Activated CD4-positive, alpha-beta T cell treated with anti-CD3 and anti-CD28 coated beads, Interleukin-2, amount 50 U/mL, for 16 hours (primary cell): ENCODE data around the gene MMRN2.
A peak's percentile ranks its signal among the peaks of the same experiment; 100 is the strongest.

Source experiments
- DNase-seq: peaks from one replicate; pipeline ENCODE4 v3.0.0-alpha.2; 2020

MMRN2 gene

DNA sequence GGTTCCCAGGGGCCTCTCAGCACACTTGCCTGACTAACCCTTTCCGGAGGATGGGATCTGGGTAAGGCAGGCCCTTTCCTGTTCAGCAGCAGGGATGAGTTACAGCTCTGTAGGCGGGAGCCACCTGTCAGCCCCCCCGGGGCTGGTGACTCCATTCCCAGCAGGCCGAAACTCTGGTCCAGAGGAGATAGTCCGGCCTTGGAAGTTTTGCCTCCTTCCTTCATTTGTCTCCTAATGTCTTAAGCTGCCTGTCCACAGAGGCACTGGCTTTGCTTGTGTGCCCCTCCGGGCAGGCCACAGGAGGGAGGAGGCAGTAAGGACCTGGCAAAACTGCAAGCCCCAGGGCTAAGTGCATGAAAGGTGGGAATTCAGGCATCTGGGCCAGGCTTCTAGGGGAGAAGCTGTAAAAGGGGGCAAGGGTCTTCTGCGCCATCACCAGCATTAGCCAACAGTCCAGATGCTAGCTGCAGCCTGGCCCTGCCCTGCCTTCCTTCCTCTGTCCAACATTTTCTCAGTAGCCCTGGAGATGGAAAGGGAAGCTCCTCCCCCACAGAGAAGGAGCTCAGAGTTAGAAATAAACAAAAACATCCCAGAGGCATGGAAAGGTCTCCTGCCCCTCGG lies 12.1 kb upstream of the MMRN2 start:
- no peak for DNase-seq

DNA sequence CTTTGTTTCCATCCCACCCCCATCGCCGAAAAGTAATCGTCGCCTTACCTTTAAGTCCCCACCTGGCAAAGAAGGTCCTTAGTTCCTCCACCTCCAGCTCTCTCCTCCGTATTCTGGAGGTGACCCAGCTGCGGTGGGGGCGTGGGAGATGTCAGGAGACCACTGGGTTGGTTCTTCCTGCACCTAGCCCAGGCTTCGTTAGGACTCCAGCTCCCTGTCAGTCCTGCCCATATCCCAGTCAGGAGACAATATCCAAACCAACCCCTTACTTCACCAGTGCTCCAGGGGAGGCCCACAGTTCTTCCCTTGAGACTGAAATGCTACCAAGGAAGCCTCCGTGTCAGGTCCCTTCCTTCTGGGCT lies 11.6 kb upstream of the MMRN2 start:
- DNase-seq: no peak

DNA sequence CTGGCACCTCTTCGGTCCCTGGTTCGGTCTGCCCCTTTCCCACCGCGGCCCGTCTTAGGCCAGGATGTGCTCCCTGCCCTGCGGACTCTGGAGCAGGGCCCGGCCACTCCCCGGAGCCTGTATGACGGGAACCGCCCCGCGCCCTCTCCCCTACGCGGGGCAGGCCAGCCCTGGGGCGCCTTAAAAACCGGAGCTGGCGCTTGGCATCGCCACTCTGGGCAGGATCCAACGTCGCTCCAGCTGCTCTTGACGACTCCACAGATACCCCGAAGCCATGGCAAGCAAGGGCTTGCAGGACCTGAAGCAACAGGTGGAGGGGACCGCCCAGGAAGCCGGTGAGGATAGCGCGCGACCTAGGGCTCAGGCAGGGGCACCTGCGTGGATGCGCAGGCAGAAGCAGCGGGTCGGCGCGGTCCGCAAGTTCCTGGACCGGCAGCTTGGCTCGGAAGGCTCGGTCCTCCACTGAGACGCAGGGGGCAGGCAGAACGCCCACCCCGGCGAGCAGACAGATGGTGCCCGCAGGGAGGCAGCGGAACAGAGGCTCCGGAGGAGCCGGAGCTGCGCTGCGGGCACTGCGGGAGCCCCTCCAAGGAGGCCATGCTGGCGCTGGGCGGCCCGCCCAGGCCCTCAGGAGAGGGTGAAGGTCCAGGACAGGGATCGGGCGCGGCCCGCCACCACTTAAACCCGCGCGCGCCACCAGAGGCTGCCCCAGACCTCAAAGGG lies 11.0 kb upstream of the MMRN2 start, which contains the start of gene ADIRF:
Gene ADIRF (plus strand): TSS at position 212 of the 723 bp plus-strand sequence. CDS start 63 bp downstream, at position 275.
- DNase-seq: no peak

DNA sequence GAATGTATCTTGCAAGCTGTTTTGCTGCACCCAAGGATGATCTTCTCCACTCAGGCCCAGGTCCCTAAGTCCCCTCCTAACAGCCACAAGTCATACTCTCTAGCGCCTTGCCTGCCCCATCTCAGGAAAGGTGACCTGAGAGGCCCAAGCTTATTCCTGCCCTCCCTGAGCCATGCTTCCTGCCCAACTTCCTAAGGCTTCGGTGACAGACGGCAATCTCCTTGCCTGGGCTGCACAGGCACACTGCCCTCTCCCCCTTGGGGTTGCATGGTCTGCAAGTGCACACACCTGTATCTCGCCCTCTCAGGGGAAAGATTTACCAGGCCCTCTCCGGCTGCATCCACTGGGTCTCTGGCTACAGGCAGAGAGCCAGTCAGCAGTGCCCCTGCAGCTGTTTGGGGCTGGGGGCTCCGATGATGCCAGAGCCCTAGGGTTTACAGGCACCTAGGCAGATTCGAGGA lies 10.1 kb upstream of the MMRN2 start:
- no peak for DNase-seq

DNA sequence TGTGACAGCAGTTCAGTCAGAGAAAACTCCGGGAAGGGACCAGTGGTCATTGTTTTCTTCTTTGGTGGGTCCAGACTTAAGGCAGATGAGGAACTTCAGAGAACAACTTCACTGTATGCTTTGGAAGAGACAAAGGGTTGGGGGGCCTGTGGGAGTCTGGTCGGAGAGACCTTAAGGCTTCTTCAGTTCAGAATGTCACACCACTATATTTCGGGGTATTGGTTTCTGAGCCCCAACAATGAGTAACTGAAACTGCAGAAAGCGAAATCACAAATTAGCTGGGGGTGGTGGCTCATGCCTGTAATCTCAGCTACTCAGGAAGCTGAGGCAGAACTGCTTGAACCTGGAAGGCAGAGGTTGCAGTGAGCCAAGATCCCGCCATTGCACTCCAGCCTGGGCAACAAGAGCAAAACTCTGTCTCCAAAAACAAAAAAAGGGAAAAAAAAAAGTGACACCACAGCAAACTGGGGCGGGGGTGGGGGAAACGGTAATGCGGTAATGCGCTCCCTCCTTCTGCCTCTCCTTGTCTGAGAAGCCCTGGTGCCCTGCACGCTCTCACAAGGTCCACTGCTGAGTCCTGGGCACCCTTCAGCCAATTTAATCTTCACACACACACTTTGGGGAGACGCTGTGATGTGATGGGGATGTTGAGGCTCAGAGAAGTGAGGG lies 8.7 kb upstream of the MMRN2 start:
- peak; percentile 30 for DNase-seq

DNA sequence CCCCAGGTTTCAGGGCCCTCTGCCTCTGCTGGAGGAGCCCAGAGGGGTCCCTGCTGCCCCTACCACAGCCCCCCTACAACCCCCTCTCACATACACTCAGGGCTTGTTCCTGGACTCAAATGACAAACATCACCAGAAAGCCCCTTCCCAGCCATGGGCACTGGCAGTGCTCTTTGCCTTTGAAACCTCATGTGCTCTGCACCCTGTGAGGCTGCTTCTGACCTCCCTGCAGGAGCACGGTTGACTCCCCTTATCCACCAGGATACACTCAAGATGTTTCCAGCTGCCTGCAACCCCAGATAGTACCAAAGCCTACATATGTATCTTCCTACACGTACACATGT lies 7.4 kb upstream of the MMRN2 start:
- no peak for DNase-seq

DNA sequence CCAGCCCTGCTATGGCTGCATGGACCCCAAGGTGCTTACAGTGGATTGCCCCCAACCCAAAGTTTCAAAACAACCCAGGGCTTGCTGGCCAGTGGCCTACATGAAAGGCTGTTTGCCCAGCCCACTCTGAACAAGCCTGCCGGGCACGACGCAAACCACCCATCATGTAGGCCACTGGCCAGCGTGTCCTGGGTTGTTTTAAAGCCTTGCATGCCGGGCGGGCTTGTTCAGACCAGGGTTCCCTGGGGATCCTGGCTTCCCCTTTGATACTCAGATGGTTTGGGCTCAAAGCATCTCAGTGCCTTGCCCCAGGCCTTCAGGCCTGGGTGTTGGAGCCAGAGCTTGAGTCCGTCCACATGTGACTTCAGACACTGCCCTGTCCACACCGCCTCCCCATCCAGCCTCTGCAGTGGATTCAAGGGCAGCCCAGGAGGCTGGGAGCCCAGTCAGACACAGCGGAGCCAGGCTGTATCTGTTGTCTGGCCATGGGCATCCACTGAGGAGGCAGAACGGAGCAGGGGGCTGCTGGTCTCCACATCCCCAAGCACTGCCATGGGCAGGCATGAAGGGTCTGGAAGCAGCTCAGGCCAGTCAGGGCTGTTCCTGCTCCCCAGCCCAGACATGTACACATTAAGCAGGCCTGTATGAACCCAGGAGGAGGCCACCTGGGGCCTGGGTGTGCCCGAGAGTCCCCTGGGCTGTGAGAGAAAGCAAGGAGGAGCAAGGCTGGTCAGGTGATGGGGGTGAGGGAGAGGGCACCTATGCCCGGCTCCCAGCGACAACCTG lies 6.8 kb upstream of the MMRN2 start:
- no peak for DNase-seq

DNA sequence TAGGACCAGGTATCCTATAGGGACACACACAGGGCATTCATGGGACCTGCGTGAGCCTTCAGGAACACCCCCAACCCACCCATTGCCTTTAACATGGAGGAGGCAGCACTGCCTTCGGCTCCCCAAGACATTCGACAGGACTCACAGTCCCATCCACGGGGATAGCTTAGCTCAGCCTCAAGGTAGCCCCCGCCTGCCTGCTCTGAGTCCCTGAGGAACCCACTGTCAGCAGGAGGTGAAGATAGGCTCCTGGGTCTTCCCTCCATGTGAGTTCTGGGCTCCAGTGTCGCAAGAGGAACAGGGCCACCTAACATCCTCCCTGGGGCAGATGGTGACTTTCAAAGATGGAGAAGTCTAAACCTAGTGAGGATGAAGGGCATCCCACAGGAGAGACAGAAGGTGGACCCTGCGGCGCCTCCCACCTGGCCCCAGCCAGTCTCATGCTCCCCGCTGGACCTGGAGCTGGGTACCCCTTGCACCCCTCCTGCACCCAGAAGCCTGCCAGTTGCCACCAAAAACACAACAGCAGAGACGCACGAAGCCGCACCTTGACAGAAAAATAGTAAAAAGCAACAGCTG lies 6.0 kb upstream of the MMRN2 start:
- no peak for DNase-seq

DNA sequence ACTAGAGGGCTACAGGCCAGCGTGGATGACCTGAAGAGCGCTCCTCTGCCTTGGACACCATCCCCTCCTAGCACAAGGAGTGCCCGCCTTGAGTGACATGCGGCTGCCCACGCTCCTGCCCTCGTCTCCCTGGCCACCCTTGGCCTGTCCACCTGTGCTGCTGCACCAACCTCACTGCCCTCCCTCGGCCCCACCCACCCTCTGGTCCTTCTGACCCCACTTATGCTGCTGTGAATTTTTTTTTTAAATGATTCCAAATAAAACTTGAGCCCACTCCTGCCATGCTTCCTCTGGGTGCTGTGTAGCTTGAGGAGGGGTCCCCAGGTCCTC lies 5.5 kb upstream of the MMRN2 start:
- DNase-seq: no peak

DNA sequence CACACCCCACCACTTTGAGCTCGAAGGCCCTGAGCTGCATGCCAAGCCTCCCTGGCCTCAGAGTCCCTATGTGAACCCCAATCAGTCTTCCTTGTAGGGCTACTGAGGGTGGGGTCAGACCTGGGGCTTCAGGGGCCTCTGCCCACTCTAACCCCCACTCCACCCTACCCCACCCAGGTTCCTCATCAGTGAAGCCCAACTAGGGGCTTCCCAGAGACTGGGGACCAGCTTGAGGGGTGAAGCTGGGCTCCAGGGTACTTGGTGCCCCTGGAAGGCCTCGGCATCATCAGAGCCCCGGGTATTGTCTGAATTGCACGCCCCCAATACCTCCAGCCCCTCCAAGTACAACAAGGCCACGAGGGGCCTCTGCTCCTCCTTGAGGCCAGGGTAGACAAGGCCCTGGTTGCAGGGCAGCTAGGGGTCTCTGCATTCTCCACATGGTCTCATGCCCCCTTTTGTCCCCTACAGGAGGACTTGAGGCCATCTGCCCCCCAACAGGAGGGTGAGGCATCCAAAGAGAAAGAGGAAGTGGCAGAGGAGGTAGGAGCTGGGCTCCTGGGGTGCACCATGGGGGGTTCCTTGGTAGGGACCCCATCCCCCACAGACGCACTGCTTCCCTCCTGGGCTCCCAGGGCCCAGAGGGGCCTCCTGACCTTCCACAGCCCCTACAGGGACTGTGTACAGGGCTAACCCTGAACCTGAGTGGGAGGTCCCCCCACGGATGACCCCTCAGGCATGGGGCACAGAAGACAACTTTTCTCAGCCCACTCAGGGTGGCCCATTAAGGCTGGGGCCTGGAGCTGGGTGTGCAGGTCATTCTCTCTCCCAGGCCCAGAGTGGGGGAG lies 4.9 kb upstream of the MMRN2 start:
- DNase-seq: no peak

DNA sequence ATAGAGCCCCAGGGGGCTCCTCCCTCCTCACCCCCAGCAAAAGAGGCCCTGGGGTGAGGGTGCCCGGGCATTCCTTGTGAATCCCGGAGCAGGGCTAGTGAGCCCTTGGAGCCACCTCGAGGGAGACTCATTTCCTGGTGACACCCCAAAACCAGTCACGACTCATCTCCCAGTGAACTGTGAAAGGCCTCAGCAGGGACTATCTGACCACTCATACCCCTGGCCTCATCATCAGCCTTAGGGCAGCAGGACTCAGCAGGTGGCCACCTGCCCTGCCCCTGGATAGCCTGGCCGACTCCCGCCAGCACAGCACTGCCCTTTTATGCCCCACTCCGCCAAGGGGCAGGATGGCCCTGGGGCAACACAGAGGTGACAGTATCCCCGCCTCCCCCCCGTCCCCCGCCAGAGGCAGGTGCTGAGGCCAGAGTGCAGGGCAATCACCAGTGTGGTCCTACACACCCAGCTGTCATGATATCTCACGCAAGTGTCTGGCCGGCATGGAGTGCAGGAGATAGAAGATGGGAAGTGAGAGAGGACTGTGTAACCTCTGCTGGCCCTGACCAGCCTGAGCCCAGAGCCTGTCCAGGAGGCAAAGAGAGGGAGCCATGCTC lies 4.2 kb upstream of the MMRN2 start:
- DNase-seq: no peak

DNA sequence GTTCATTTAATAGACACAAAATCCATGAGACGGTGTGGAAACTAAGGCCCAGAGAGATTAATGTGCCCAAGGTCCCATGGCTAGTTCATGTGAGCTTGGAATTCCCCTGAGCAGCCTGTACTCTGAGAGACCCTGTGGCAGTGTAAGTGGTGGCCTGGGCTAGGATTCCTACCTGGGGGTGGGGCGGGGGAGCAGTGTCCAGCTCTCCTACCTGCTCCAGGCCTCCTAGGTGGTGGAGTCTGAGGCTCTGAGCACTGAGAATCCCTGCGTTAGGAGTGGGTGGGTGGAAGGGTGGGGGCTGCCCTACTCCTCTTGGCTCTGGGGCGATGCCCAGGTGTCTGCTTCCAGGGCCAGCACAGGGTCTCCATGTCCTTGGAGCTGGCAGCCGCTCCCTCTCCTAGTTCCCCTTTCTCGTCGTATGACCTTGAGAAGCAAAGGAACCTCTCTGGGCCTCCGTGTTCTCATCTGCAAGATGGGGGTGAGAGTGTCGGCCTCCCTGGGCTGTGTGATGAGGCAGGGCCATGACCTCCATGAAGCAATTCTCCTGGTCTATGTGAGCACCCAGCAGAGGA lies 3.5 kb upstream of the MMRN2 start:
- no peak for DNase-seq

DNA sequence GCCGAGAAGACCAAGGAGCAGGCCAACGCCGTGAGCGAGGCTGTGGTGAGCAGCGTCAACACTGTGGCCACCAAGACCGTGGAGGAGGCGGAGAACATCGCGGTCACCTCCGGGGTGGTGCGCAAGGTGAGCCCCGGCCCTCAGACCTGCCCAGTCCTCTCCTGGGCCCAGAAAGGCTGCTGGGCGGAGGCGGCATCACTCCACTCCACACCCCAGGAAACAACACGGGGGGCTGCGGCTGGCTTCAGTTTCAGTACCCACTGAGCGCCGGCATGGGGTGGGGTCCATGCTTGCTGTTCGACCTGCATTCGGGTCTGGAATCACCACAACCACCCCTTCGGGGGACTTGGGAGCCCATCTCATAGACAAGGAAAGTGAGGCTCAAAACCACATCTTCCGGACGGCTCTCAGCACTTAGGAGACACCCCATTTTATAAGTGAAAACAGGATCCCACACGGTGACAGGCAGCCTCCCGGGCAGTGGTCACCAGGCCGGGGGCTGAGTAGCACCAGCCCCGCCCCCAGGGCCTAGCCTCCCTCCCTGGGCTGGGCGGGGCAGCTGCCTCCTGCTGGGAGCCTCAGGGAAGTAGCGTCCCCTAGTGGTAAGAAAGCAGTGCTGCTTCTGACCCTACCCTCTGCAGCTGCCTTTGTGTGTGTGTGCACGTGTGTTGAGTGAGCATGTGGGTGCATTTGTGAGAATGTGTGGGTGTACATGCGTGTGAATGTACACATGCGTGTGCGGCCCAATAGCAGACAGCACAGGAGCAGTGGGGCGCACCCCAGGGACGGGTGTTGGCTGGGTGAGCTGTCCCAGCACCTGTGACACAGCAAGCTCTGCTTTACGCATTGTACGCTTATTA lies 2.8 kb upstream of the MMRN2 start:
- DNase-seq: peak; percentile 73

DNA sequence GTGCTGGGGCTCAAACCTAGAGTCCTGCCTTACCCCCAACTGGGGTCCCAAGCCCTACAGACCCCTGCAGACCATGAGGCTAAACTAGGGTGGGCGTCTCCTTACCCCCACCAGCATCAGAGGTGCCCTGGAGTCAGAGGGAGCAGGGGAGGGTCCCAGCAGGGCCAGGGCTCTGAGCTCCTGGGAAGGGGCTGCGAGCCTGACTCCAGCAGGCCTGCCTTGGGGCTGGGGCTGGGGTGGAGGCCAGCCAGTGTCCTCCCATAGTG lies 2.3 kb upstream of the MMRN2 start:
- DNase-seq: no peak

DNA sequence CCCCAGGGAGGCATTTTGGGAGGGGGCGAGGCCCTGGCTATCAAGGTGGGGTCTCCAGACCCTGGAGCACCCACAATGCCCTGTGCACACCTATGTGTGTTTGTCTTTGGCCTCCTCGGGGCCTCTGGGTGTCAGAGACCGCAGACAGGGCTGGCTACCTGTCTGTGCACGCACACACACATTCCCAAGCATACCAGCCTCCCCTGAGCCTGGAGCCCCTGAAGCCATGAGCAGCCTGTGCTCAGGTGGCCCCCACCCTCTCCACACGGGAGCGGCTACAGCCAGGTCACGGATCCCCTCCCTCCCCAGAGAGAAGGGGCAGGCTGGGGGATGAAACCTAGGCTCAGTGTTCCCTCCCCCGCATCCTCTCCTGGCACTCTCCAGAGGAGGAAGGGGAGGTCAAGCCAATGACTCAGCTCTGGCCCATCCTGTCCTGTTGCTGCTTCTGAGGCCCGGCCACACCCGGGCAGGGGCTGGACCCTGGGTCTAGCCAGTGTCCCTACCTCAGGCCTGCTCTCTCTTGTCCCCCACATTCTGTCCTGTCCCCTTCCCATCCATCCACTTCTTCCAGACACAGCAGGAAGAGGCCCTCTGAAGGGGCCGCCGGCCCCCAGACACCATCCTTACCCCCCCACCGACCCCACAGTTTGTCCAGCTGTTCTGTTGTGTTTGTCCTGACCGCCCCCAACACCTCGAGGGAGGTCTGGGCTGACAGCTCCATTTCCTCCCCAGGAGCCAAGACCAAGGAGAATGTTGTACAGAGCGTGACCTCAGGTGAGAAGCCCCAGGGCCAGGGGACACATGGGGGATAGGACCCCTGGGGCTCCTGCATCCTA lies 1.7 kb upstream of the MMRN2 start:
- DNase-seq: no peak

DNA sequence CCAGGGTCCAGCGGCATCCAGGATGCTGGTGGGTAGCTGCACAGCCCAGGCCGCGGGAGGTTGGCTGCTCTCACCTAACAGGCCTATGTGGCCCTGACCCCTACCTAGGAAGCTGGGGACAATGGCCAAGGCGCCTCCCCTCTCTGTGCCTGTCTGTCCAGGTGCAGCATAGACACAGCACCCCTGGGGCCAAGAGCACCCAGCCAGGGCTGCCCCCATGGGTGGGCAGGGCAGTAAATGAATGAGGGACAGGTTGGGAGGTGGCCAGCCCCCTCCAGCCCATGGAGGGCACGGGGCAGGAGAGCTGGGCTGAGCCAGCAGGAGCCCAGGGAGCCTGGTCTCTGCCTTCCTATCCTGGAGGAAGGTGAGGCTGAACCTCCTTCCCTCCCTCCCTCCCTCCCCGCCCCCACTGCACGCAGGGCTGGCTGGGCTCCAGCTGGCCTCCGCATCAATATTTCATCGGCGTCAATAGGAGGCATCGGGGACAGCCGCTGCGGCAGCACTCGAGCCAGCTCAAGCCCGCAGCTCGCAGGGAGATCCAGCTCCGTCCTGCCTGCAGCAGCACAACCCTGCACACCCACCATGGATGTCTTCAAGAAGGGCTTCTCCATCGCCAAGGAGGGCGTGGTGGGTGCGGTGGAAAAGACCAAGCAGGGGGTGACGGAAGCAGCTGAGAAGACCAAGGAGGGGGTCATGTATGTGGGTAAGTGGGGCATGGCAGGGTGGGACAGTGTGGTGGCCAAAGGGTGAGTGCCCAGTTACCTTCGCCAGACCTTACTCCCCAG lies 893 bp upstream of the MMRN2 start, which contains the start of gene SNCG:
Gene SNCG (plus strand): TSS at position 484 of the 785 bp plus-strand sequence. CDS start 99 bp downstream, at position 583.
- DNase-seq: no peak

DNA sequence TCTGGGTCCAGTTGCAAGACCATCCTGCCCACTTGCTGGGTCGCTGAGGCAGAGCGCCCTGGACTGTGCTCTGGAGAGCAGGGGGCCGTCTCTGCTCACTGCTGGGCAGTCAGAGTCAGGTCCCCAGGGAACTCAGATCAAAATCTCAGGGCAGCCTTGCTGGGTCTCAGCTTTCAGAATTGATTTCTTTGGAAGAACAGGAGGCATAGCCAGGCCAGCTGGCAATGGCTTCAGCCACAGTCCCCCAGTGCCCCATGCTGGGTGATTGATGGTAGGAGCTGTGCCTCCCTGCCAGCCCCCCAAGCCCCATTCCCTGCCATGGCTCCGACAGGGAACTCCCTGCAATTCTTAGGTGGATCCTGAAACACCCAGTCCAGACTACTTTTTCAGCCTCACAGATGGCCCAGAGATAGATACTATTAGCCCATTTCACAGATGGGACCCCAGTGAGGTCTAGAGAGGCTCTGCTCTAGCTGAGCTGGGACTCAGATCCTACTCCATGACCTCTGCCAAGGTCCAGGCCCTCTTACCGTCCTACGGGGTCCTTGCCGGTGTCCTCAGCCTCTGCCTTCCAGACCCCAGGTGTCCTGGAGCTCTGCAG lies 467 bp downstream of the MMRN2 start:
- DNase-seq: no peak

DNA sequence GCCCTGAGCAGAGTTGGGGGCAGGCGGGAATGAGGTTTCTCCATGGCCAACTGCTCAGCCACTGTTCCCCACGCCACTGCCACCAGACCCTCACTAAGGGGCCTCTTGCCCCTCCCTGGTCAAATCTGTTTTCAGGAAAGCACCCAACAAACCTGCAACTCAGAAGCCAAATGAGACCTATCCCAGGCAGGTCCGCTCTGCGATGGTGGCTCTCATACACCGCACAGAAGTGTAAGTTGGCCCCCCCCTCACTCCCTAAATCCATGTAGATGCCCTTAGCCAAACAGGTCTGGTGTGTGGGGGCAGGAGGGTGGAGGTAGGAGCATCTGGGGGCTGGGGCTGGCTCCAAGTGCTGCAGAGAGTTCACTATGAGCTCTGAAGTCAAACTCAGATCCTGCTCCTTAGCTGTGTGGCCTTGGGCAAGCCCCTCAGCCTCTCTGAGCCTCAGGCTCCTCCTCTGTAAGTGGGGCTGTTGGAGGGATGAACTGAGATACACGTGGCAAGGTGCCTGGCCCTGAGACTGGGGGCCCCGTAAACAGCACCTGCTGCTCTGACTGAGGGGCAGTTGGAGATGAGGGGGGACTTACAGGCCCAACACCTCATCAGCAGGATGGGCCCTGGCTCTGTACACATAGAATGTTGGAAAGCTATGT lies 1.1 kb downstream of the MMRN2 start:
- DNase-seq: no peak
